Anterior cingulate cortex (tissue), 58 donors: ENCODE measurements around the gene ARHGAP28.
"Not testable (repeated sequence)": the region's sequence is repeated elsewhere in the genome, so short reads cannot be mapped to it uniquely, and the experiment has no call there.

Source experiments
- DNase-seq, 58 donors: peaks; one replicate each; lab custom pipeline; 2025; lab: John Stamatoyannopoulos, UW

Gene ARHGAP28

GRCh38 chr18:6807515-6808257 is 78.2 kb downstream of the ARHGAP28 start:
- DNase-seq, result no peak

GRCh38 chr18:6810191-6810590 is 80.7 kb downstream of the ARHGAP28 start:
- DNase-seq, result no peak

- DNase-seq, result no peak
These were observed 82.3 kb downstream of the ARHGAP28 start for GRCh38 chr18:6811816-6812215.

GRCh38 chr18:6814882-6815425 is 85.4 kb downstream of the ARHGAP28 start:
- DNase-seq, result no peak

- no peak for DNase-seq
These were observed 86.6 kb downstream of the ARHGAP28 start for GRCh38 chr18:6816154-6816553.

- DNase-seq, result no peak
These were observed 89.8 kb downstream of the ARHGAP28 start for GRCh38 chr18:6819332-6819731.

GRCh38 chr18:6820314-6820713 is 90.8 kb downstream of the ARHGAP28 start:
- DNase-seq, result no peak

- DNase-seq, result no peak
These were observed 91.8 kb downstream of the ARHGAP28 start for GRCh38 chr18:6821356-6821755.

- not testable (repeated sequence) for DNase-seq
These were observed 97.6 kb downstream of the ARHGAP28 start for GRCh38 chr18:6827161-6827560.

- DNase-seq, result not testable (repeated sequence)
These were observed 98.0 kb downstream of the ARHGAP28 start for GRCh38 chr18:6827566-6827965.

- DNase-seq, result no peak
These were observed 101.4 kb downstream of the ARHGAP28 start for GRCh38 chr18:6830916-6831315.

- DNase-seq, result no peak
These were observed 105.8 kb downstream of the ARHGAP28 start for GRCh38 chr18:6835345-6835744.

- DNase-seq, result no peak
These were observed 106.8 kb downstream of the ARHGAP28 start for GRCh38 chr18:6836331-6836730.

GRCh38 chr18:6837904-6838303 is 108.4 kb downstream of the ARHGAP28 start:
- no peak for DNase-seq

- no peak for DNase-seq
These were observed 112.6 kb downstream of the ARHGAP28 start for GRCh38 chr18:6842081-6842480.

GRCh38 chr18:6843308-6843707 is 113.8 kb downstream of the ARHGAP28 start:
- DNase-seq, result no peak

- not testable (repeated sequence) for DNase-seq
These were observed 116.0 kb downstream of the ARHGAP28 start for GRCh38 chr18:6845521-6845920.

- no peak for DNase-seq
These were observed 120.9 kb downstream of the ARHGAP28 start for GRCh38 chr18:6850396-6850795.

GRCh38 chr18:6851480-6851879 is 122.0 kb downstream of the ARHGAP28 start:
- DNase-seq, result no peak

- DNase-seq, result no peak
These were observed 125.3 kb downstream of the ARHGAP28 start for GRCh38 chr18:6854811-6855210.

GRCh38 chr18:6855767-6856166 is 126.3 kb downstream of the ARHGAP28 start:
- no peak for DNase-seq

- no peak for DNase-seq
These were observed 127.8 kb downstream of the ARHGAP28 start for GRCh38 chr18:6857300-6857699.
